B cell (primary cell): ENCODE measurements around the gene PRRC2B. TPM values are rescaled to one million over a fixed set of nuclear protein-coding genes. Genes with fewer than 3 reads are reported as not detected.

Source experiments
- ATAC-seq: fragments of 200-7000 bp; cut with Tn5 transposase; one replicate; pipeline ENCODE4 v1.10.0; 2021; ENCODE audit warnings: low read depth, mild to moderate bottlenecking, moderate number of reproducible peaks, moderate library complexity
- CTCF ChIA-PET: fragments of 350-600 bp; sonication (Branson Sonifier 250); formaldehyde crosslinking; loops from one replicate; lab custom pipeline; 2021; ENCODE audit warnings: antibody characterized with exemption, inconsistent platforms; lab: Charles Lee
- POLR2A ChIA-PET: fragments of 350-600 bp; sonication (Branson Sonifier 250); formaldehyde crosslinking; loops from one replicate; lab custom pipeline; 2021; ENCODE audit warnings: antibody characterized with exemption; lab: Charles Lee
- DNase-seq: peaks from one replicate; pipeline ENCODE4 v3.0.0; 2013
- H2AFZ ChIP-seq: 2 replicates; pipeline ENCODE4 v1.6.1; 2012; ENCODE audit warnings: mild to moderate bottlenecking, low read depth, low read length; ENCODE audit not compliant: insufficient read depth, poor library complexity, severe bottlenecking
- H3K27ac ChIP-seq, 2 donors: 1 replicate in 1 of 2; 2 replicates in 1 of 2; pipeline ENCODE4 v1.5.1; 2012 to 2013; ENCODE audit warnings: low read length in 2 of 2, mild to moderate bottlenecking in 2 of 2, moderate library complexity in 1 of 2
- H3K27me3 ChIP-seq, 4 experiments: fragments of 200-600 bp in 1 of 4; sonication (generic) in 1 of 4; replicated peaks in 1 of 4; 1 replicate in 2 of 4; 2 replicates in 2 of 4; pipeline versions ENCODE4 v1.6.1 to v1.7.0; 2013 to 2016; ENCODE audit warnings: low read length in 3 of 4, mild to moderate bottlenecking in 2 of 4, mixed read lengths in 1 of 4, moderate library complexity in 1 of 4; ENCODE audit not compliant: insufficient read depth in 4 of 4, control insufficient read depth in 3 of 4; ENCODE audit errors: control extremely low read depth in 1 of 4
- H3K36me3 ChIP-seq, 2 experiments: replicated peaks in 1 of 2; 1 replicate in 1 of 2; 2 replicates in 1 of 2; pipeline versions ENCODE4 v1.6.1 to v1.7.1; 2013; ENCODE audit warnings: low read length in 1 of 2; ENCODE audit not compliant: insufficient read depth in 2 of 2, control insufficient read depth in 1 of 2; ENCODE audit errors: control extremely low read depth in 1 of 2, extremely low read depth in 1 of 2
- H3K4me1 ChIP-seq, 2 donors: fragments of 200-600 bp in 1 of 2; sonication (generic) in 1 of 2; 1 replicate in 1 of 2; 2 replicates in 1 of 2; pipeline versions ENCODE4 v1.5.1 to v1.6.1; 2013 to 2017; ENCODE audit warnings: low read length in 2 of 2; ENCODE audit not compliant: control insufficient read depth in 2 of 2, insufficient read depth in 2 of 2
- H3K4me2 ChIP-seq: replicated peaks from 2 replicates; pipeline ENCODE3; 2012; ENCODE audit warnings: mild to moderate bottlenecking, low read depth, low read length; ENCODE audit not compliant: poor library complexity, severe bottlenecking
- H3K4me3 ChIP-seq, 5 experiments: fragments of 200-600 bp in 1 of 5; sonication (generic) in 1 of 5; 1 replicate in 3 of 5; 2 replicates in 2 of 5; pipeline versions ENCODE4 v1.5.1 to v1.7.0; 2011 to 2016; ENCODE audit warnings: low read length in 4 of 5, mild to moderate bottlenecking in 4 of 5, low read depth in 2 of 5, control low read depth in 1 of 5, moderate library complexity in 1 of 5; ENCODE audit not compliant: insufficient read depth in 1 of 5; ENCODE audit errors: control extremely low read depth in 1 of 5, extremely low read depth in 1 of 5
- H3K79me2 ChIP-seq: fragments of 200-600 bp; sonication (generic); one replicate; pipeline ENCODE4 v1.6.0; 2016; ENCODE audit warnings: low read length; ENCODE audit not compliant: control insufficient read depth, insufficient read depth
- H3K9ac ChIP-seq: fragments of 200-600 bp; sonication (generic); 2 replicates; pipeline ENCODE4 v1.6.1; 2017; ENCODE audit warnings: mild to moderate bottlenecking, low read length, moderate library complexity
- H3K9me3 ChIP-seq, 3 donors: one replicate each; pipeline versions ENCODE4 v1.6.1 to v1.7.1; 2013; ENCODE audit warnings: low read length in 2 of 3; ENCODE audit not compliant: control insufficient read depth in 2 of 3, insufficient read depth in 1 of 3; ENCODE audit errors: control extremely low read depth in 1 of 3
- H4K20me1 ChIP-seq: 2 replicates; pipeline ENCODE4 v1.6.0; 2012; ENCODE audit warnings: mild to moderate bottlenecking, low read length; ENCODE audit not compliant: insufficient read depth, control insufficient read depth, poor library complexity, severe bottlenecking
- H3K27ac Mint-ChIP-seq: one replicate; pipeline ENCODE4 v1.8.0; 2021; ENCODE audit warnings: mixed read lengths
- H3K27me3 Mint-ChIP-seq: one replicate; pipeline ENCODE4 v1.8.0; 2021; ENCODE audit warnings: mixed read lengths
- H3K4me1 Mint-ChIP-seq: one replicate; pipeline ENCODE4 v1.8.0; 2021; ENCODE audit warnings: mixed read lengths
- H3K4me3 Mint-ChIP-seq: one replicate; pipeline ENCODE4 v1.8.0; 2021; ENCODE audit warnings: mixed read lengths
- H3K9me3 Mint-ChIP-seq: one replicate; pipeline ENCODE4 v1.8.0; 2022; ENCODE audit warnings: mixed read lengths; ENCODE audit not compliant: insufficient read depth
- EZH2 ChIP-seq: IDR thresholded peaks from 2 replicates; pipeline ENCODE4 v1.6.1; 2012; ENCODE audit warnings: borderline replicate concordance, low read depth, mild to moderate bottlenecking, moderate library complexity, low read length; ENCODE audit not compliant: insufficient read depth, poor library complexity, severe bottlenecking
- WGBS: methylation state at CpG from one replicate; pipeline ENCODE4 v1.1.5; 2013; ENCODE audit warnings: missing lambda C conversion rate; ENCODE audit not compliant: insufficient coverage; 5-methylcytosine and 5-hydroxymethylcytosine counted together
- intact Hi-C: fragments of 100-400 bp; cut with micrococcal nuclease; formaldehyde crosslinking; loops from one replicate; pipeline ENCODE4 v1.10.0; 2022
- polyA plus RNA-seq: library from polyadenylated mRNA; depleted of rRNA; stranded (reverse); fragments of >200 nt; gene quantifications from 2 replicates; pipeline ENCODE4 v1.2.3, GENCODE V29; 2012
- total RNA-seq, 2 donors: library from RNA; stranded (reverse); fragments of 120-200 nt in 1 of 2; gene quantifications; 1 replicate in 1 of 2; 2 replicates in 1 of 2; pipeline versions ENCODE4 v1.2.3 to v1.2.4, GENCODE V29; 2013 to 2022
- TF ChIP-seq, protein P1 (sequence below): fragments of 200-600 bp; IDR thresholded peaks from one replicate; pipeline ENCODE4 v1.8.0; 2022; ENCODE audit warnings: antibody characterized with exemption, mild to moderate bottlenecking

PRRC2B gene
- total and polyA plus RNA-seq, 2 donors (not counting 1 experiment from before 2014, with no cell fraction given), result 63.9 to 268 TPM

DNA sequence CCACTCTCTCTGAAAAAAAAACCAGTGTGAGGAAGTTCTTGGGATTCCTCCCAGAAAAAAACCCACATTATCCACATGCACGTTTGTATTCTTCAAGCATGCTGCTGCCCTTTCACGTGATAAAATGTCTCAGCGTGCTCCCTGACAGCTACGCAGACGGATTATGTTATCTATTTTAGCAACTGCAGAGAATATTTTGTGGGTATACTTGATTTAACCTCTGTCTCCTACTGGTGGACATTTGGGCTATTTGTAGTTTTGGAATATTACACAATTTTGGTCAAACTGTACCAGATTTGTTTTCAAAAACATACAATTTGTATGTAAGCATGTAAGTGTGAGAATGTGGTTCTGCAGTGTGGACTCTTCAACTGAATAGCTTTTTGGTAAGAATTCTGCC lies 10.7 kb downstream of the PRRC2B start:
- Mint-ChIP-seq H3K27me3 (no peaks in the 10 kb centered on the region), H3K9me3 (no peaks in the 10 kb centered on the region), H3K4me3 (no peak overlapping the region), H3K4me1 (peaks cover 86% of the 10 kb centered on the region), H3K27ac (no peak overlapping the region)
- ChIA-PET CTCF (interaction anchor here (0.9 to 1.0 kb wide), 2 partner anchors 8 to 9 kb away, joined by 4 read pairs; no protein-coding TSS in a partner anchor), POLR2A (interaction anchor here (0.9 kb wide), 1 partner anchor 59 kb away, joined by 3 read pairs; no protein-coding TSS in a partner anchor)
- peaks cover 99% of the 10 kb centered on the region for H4K20me1 ChIP-seq
- no peak overlapping the region for H3K4me3 ChIP-seq
- no CpG with 5 or more reads among the region's 5 CpGs for WGBS
- H3K27ac ChIP-seq, result peak overlapping the region in 1 of 2 donors; percentile 13
- H3K27me3 ChIP-seq, result no peaks in the 10 kb centered on the region
- no peak for TF ChIP-seq EZH2
- TF ChIP-seq, protein P1, sequence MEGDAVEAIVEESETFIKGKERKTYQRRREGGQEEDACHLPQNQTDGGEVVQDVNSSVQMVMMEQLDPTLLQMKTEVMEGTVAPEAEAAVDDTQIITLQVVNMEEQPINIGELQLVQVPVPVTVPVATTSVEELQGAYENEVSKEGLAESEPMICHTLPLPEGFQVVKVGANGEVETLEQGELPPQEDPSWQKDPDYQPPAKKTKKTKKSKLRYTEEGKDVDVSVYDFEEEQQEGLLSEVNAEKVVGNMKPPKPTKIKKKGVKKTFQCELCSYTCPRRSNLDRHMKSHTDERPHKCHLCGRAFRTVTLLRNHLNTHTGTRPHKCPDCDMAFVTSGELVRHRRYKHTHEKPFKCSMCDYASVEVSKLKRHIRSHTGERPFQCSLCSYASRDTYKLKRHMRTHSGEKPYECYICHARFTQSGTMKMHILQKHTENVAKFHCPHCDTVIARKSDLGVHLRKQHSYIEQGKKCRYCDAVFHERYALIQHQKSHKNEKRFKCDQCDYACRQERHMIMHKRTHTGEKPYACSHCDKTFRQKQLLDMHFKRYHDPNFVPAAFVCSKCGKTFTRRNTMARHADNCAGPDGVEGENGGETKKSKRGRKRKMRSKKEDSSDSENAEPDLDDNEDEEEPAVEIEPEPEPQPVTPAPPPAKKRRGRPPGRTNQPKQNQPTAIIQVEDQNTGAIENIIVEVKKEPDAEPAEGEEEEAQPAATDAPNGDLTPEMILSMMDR, result no peak
- no peak overlapping the region for H3K4me2 ChIP-seq
- peaks cover 100% of the 10 kb centered on the region for H3K79me2 ChIP-seq
- H3K36me3 ChIP-seq, result peaks cover 0 to 18% of the 10 kb centered on the region in 2 experiments
- no peak overlapping the region for H2AFZ ChIP-seq
- no peaks in the 10 kb centered on the region for H3K9me3 ChIP-seq
- intact Hi-C loops, result no loop called here
- no peak for DNase-seq
- H3K4me1 ChIP-seq, result peaks cover 60 to 71% of the 10 kb centered on the region in 2 donors
- H3K9ac ChIP-seq, result no peak overlapping the region
- ATAC-seq, result no peak

- Histone ChIP-seq H3K9ac (no peak overlapping the region), H3K79me2 (peaks cover 100% of the 10 kb centered on the region), H2AFZ (no peak overlapping the region), H3K4me2 (no peak overlapping the region), H3K9me3 (no peaks in the 10 kb centered on the region), H3K27ac (peak overlapping the region in 1 of 2 donors; percentile 13), H3K4me3 (no peak overlapping the region), H3K36me3 (peaks cover 0 to 19% of the 10 kb centered on the region in 2 experiments), H4K20me1 (peaks cover 99% of the 10 kb centered on the region), H3K4me1 (peaks cover 65 to 75% of the 10 kb centered on the region in 2 donors), H3K27me3 (no peaks in the 10 kb centered on the region)
- intact Hi-C loops, result loop anchor here (5.0 kb wide), 1 partner anchor 33 kb away; no protein-coding TSS in a partner anchor
- DNase-seq (no peak), ATAC-seq (no peak)
- Mint-ChIP-seq H3K27me3 (no peaks in the 10 kb centered on the region), H3K4me1 (peaks cover 86% of the 10 kb centered on the region), H3K27ac (peak overlapping the region; percentile 12), H3K4me3 (peak overlapping the region; percentile 23), H3K9me3 (no peaks in the 10 kb centered on the region)
- 94% methylated on average over 6 of the region's 7 CpGs for WGBS
- POLR2A ChIA-PET, result interaction anchor here (0.9 kb wide), 1 partner anchor 58 kb away, joined by 3 read pairs; no protein-coding TSS in a partner anchor
- TF ChIP-seq, protein P1, result no peak
- TF ChIP-seq EZH2, result no peak
- CTCF ChIA-PET, result interaction anchor here (0.8 to 1.0 kb wide), 3 partner anchors 8 to 54 kb away, joined by 3 to 4 read pairs (median 4); no protein-coding TSS in a partner anchor
Observed at GRCh38 chr9:131404987-131405386, 11.1 kb downstream of the PRRC2B start.
